ENCODE results near the gene PLCB1.
"Not testable (repeated sequence)": the region's sequence is repeated elsewhere in the genome, so short reads cannot be mapped to it uniquely, and the experiment has no call there.

PLCB1 gene

GRCh38 chr20:8335495-8336195 lies 203.6 kb downstream of the PLCB1 start:
- DNase-seq (ENCODE audit: low read depth in 2 of 2): no peak
- TF ChIP-seq CTCF (IDR thresholded peaks at IDR 0.05; ENCODE audit: low read depth, low read length): no peak

GRCh38 chr20:8339349-8339748 lies 207.3 kb downstream of the PLCB1 start:
- H3K4me3 ChIP-seq (replicated peaks in 1 of 2; ENCODE audit: low read depth in 2 of 2, low read length in 2 of 2): no peak overlapping the region
- TF ChIP-seq CTCF (IDR thresholded peaks at IDR 0.05; ENCODE audit: low read depth, low read length): no peak
- DNase-seq (ENCODE audit: low read depth in 2 of 2): no peak

More at GRCh38 chr20:8335495-8336195, 203.6 kb downstream of the PLCB1 start:
- no peak overlapping the region for H3K4me3 ChIP-seq (replicated peaks in 1 of 2; ENCODE audit: low read depth in 2 of 2, low read length in 2 of 2)

GRCh38 chr20:8342391-8342790 lies 210.3 kb downstream of the PLCB1 start:
- no peak for DNase-seq (ENCODE audit: low read depth in 2 of 2)
- no peak for TF ChIP-seq CTCF (IDR thresholded peaks at IDR 0.05; ENCODE audit: low read depth, low read length)
- H3K4me3 ChIP-seq (replicated peaks in 1 of 2; ENCODE audit: low read depth in 2 of 2, low read length in 2 of 2): no peak overlapping the region

- no peak for TF ChIP-seq CTCF (IDR thresholded peaks at IDR 0.05; ENCODE audit: low read depth, low read length)
- H3K4me3 ChIP-seq (replicated peaks in 1 of 2; ENCODE audit: low read depth in 2 of 2, low read length in 2 of 2): no peak overlapping the region
- DNase-seq (ENCODE audit: low read depth in 2 of 2): no peak
Observed at GRCh38 chr20:8344106-8344505, 212.0 kb downstream of the PLCB1 start.

GRCh38 chr20:8344631-8345030 lies 212.6 kb downstream of the PLCB1 start:
- TF ChIP-seq CTCF (IDR thresholded peaks at IDR 0.05; ENCODE audit: low read depth, low read length): no peak
- H3K4me3 ChIP-seq (replicated peaks in 1 of 2; ENCODE audit: low read depth in 2 of 2, low read length in 2 of 2): no peak overlapping the region

GRCh38 chr20:8346700-8347270 lies 214.7 kb downstream of the PLCB1 start:
- DNase-seq (ENCODE audit: low read depth in 2 of 2): no peak
- no peak for TF ChIP-seq CTCF (IDR thresholded peaks at IDR 0.05; ENCODE audit: low read depth, low read length)
- no peak overlapping the region for H3K4me3 ChIP-seq (replicated peaks in 1 of 2; ENCODE audit: low read depth in 2 of 2, low read length in 2 of 2)

More at GRCh38 chr20:8344631-8345030, 212.6 kb downstream of the PLCB1 start:
- no peak for DNase-seq (ENCODE audit: low read depth in 2 of 2)

GRCh38 chr20:8350225-8350624 lies 218.2 kb downstream of the PLCB1 start:
- not testable (repeated sequence) for H3K4me3 ChIP-seq (replicated peaks in 1 of 2; ENCODE audit: low read depth in 2 of 2, low read length in 2 of 2); DNase-seq (ENCODE audit: low read depth in 2 of 2)
